SW480 (cell line): ENCODE data around the gene PLD2.
"Not testable (repeated sequence)": the region's sequence is repeated elsewhere in the genome, so short reads cannot be mapped to it uniquely, and the experiment has no call there.

Experiments
- DNase-seq: peaks from one replicate; pipeline ENCODE4 v3.0.0-alpha.2; 2016; ENCODE audit warnings: low spot score

PLD2 gene

DNA sequence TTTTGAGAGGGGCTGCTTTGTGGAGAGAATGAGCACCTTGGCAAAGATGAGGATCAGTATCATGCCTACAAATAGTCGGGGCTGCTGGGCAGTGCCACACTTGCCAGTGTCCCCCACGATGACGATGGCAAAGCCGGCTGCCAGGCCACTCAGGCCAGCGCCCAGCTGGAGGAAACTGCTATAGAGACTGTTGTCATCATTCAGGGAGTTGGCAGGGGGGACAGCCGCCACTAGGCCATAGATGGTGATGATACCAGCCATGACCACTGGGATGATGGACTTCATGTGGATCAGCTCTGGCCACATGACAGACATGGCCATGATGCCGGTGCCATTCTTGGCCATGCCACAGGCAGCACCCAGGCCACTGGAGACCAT, 50.0 kb downstream of the PLD2 start:
- DNase-seq = no peak

DNA sequence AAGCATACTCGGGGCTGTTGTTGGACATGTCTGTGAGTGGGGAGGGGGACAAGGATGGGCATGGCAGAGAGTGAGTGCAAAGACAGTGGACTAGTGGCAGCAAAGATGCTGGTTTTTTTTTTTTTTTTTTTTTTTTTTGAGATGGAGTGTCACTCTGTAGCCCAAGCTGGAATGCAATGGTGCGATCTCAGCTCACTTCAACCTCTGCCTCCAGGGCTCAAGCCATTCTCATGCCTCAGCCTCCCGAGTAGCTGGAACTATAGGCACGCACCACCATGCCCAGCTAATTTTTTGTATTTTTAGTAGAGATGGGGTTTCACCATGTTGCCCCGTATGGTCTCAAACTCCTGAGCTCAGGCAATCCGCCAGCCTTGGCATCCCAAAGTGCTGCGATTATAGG, 50.4 kb downstream of the PLD2 start:
- DNase-seq = not testable (repeated sequence)

DNA sequence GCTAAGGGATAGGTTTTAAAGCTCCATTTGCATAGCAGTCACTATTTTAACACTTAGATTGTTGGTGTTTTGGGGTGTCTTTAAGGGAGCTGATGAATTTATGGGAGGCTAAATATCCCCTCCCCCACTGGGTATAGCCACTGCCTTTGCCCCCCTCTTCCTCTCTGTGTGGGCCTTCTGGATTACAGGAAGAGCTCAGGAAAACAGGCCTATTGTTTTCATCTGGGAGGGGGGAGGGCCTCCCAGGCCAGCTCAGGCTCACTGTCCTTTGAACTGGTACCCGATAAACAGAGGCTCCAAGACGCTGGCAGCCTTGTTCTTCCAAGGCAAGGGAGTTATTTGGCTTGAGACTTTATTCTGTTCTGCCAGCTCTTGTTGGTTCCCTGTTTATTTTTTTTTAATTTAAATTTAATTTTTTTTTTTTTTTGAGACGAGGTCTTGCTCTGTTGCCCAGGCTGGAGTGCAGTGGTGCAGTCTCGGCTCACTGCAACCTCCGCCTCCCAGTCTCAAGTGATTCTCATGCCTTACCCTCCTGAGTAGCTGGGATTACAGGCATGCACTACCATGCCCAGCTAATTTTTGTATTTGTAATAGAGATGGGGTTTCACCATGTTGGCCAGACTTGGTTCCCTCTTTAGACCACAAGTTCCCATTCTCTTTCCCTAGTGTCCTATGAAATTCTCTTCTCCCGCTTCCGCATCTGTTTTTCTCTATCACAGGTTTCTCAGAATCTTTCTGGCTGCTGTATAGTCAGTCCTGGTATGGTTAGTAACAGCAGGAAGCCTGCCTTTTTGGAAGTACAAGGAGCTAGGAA, 51.3 kb downstream of the PLD2 start:
- DNase-seq = peak; percentile 28

DNA sequence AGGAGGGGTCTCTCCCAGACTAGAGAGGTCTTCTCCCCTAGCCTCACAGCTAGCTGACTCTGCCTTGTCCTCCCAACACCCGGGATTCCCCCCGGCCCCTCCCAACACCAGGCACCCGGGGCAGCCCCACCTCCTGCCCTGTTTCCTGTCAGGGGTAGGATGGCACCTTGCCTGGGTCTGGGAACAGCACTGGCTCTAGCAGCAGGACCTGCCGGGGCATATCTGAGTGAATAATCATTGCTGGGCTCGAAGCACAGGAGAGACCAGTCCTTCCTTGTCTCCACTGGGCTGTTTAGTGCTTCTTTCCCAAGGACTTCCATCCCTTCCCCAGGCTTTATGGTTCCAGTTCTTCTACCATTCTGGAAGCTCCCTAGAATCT, 51.9 kb downstream of the PLD2 start:
- peak; percentile 22 for DNase-seq

DNA sequence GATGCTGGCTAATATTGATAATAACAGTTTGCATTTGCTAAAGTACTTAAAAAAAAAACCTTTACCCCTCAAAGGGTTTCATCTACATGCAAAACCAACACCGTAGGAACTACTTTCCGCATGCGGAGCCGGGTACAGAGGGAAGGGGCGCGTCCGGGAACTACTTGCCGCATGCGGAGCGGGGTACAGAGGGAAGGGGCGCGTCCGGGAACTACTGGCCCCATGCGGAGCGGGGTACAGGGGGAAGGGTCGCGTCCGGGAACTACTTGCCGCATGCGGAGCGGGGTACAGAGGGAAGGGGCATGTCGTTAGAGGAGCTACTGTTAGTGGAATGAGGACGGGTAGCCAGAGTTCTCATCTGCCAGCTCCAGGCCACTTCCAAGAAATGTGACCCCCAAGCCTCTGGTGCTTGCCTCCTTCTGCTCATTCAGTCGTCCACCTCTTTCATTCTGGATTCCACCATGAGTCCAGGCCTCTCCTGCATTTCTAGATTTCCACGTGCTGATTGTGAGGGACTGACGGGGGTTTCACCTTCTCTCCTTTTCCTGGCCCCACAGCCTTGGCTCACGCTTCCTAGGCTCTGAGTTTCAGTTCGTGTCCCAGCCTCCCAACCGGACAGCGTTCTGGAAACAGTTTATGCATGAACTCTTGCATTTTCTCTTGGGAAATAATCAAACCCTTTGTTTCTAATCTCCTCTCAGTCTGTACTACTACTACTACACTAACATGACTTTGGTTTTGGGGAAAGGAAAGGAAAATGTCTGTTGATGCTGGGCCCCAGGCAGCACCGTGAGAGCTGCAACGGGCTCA, 53.1 kb downstream of the PLD2 start:
- no peak for DNase-seq

DNA sequence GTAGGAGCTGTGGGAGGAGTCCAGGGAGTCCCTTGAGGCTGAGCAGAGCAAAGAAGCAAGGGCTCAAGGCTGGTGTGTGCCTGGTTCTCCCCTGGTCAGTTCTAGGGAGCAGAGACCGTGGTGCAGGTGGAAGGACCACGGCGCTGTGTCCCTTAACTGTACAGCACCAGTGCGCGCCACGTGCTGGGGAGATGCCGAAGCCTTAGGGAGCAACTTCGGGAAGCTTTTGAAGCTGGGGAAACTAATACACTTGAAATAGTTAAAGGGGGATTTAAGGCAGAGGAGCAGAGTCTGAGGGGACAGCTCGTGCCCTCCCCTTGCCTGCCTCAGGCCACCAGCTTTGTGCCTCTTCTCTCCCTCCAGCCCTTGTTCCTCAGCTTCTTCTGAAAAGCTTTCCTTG, 53.7 kb downstream of the PLD2 start:
- DNase-seq = no peak

DNA sequence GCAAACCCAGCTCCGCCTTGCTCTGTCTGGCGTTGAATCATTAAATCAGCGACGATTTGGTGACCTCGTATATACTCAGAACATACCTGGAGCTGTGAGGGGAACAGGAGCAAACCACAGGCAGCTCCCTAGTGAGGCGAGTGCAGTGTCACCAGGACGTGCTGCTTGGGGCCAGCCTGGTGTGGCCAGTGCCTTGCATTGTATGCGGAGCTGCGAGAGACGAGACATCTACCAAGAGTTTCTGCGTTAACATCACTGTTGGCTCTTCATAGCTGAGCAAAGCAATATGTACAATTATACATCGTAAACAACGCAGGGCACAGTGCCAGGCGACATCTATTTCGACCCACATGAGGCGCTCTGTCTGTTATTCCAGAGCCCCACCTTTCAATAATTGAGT, 54.1 kb downstream of the PLD2 start:
- no peak for DNase-seq

DNA sequence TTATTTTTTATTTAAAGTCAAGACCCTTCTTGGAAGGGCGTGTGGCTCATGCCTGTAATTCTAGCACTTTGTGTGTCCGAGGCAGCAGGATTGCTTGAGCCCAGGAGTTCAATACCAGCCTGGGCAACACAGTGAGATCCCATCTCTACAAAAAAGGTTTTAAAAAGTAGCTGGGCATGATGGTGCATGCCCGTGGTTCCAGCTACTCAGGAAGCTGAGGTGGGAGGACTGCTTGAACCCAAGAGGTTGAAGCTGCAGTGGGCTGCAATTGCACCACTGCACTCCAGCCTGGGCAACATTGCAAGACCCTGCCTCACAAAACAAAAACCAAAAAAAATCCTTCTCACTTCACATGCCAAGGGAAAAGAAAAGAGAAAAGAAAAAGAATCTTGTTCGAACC, 55.8 kb downstream of the PLD2 start:
- DNase-seq = no peak

DNA sequence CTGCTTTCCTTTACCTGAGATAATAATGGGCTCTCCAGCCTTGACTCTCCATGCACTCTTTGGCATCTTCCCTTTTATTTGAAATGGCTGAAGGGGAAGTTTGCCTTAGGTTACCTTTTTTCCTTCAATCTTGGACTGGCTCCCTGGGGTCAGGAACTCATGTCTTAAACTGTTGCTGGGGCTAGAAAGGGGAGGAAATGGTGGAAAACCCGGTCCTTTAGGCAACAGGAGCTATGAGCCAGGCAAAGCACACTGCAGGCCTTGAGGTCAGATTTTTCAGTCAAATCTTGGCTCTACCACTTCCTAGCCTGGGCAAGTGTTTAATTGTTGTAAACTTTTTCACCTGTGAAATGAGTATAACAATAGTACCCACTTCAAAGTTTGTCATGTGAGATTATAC, 56.4 kb downstream of the PLD2 start:
- no peak for DNase-seq

DNA sequence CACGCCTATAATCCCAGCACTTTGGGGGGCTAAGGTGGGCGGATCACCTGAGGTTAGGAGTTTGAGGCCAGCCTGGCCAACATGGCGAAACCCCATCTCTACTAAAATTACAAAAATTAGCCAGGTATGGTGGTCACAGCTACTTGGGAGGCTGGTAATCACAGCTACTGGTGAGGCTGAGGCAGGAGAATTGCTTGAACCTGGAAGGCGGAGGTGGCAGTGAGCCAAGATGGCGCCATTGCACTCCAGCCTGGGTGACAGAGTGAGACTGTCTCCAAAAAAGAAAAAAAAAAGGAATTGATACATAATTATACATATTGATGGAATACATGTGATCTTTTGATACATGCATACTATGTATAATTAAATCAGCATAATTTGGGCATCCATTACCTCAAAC, 60.6 kb downstream of the PLD2 start:
- DNase-seq = not testable (repeated sequence)

DNA sequence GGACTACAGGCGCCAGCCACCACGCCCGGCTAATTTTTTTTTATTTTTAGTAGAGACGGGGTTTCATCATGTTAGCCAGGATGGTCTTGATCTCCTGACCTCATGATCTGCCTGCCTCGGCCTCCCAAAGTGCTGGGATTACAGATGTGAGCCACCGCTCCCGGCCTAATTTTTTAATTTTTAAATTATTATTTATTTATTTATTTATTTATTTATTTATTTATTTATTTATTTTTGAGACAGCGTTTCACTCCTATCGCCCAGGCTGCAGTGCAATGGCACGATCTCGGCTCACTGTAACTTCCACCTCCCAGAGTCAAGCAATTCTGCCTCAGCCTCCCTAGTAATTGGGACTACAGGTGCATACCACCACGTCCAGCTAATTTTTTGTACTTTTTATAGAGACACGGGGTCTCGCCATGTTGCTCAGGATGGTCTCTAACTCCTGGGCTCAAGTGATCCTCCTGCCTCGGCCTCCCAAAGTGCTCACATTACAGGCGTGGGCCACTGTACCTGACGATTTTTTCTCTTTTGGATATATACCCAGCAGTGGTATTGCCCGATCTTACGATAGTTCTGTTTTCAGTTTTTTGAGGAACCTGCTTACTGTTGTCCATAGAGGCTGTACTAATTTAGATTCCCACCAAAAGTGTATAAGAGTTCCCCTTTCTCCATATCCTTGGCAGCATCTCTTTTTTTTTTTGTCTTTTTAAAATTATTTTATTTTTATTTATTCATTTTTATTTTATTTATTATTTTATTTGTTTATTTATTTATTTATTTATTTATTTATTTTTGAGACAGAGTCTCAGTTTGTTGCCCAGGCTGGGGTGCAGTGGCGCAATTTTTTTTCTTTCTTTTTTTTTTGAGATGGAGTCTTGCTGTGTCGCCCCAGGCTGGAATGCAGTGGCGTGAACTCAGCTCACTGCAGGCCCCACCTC, 62.4 kb downstream of the PLD2 start:
- DNase-seq = not testable (repeated sequence)

DNA sequence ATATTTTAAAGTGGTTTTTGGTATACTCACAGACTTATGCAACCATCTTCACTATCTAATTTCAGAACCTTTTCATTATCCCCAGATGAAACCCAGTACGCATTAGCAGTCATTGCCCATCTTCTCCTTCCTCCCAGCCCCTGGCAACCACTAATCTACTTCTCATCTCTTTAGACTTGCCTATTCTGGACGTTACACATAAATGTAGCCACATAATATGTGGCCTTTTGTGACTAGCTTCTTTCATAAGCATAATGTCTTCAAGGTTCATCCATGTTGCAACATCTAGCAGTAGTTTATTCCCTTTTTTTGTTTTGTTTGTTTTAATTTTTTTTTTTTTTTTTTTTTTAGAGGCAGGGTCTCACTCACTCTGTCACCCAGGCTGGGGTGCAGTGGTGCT, 63.9 kb downstream of the PLD2 start:
- DNase-seq = no peak

DNA sequence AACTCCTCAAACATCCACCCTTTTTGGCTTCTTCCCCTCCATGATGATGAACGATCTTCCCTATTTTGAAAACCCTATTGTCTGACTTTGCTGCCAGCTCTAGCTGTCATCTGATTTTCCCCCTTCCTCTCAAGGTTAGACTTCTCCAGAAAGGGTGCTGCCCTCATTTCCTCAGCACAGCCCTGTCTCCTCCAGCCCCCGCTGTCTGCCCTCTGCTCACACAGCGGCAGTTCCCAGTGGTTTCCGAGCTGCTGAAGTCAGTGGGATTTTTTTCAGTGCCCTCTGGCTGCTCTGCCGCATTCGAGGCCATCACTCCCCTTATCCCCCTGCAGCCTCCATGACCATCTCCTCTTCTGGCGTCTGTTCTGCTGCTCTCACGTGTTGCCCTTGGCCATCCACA, 65.8 kb downstream of the PLD2 start:
- no peak for DNase-seq
